Activated CD4-positive, alpha-beta T cell treated with anti-CD3 and anti-CD28 coated beads for 48 hours (primary cell): ENCODE results near the gene ZNF678.
"Not testable (repeated sequence)": the region's sequence is repeated elsewhere in the genome, so short reads cannot be mapped to it uniquely, and the experiment has no call there.

ENCODE experiments used
- DNase-seq: peaks from one replicate; pipeline ENCODE4 v3.0.0-alpha.2; 2020

The ZNF678 gene

DNA sequence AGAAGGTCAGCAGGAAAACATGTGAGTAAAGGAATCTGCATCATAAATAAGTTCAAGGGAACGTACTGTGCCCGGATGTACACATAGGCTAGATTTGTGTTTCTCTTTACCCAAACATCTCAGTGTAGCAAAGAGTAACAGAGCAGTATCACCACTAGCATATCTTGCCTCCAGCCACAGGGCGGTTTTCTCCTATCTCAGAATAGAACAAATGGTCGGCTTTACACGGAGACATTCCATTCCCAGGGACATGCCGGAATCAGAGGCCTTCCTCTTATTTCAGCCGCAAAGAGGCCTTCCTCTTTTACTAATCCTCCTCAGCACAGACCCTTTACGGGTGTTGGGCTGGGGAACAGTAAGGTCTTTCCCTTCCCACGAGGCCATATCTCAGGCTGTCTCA is 42.9 kb downstream of the ZNF678 start:
- DNase-seq: not testable (repeated sequence)

DNA sequence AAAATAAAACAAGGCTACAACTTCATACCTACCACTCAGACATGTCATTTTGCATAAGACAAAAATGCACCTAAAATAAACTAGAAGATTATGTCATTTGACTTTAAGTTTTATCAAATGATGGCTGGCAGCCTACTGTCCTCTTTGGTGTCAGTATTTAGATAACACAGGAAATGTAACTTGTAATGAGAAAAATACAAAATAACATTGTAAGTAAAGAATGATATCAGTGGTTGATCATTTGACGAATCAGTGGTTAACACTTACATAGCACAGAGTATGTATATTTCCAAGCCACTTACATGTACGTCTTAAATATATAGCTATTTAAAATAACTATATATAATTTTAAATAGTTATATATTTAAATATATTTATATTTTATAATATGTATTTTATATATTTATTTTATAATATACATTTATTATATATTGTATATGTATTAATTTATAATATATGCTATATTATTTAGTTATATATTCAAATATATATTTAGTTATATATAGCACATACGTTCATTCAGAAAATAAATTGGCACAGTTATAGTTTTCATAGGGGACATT is 44.1 kb downstream of the ZNF678 start:
- no peak for DNase-seq

DNA sequence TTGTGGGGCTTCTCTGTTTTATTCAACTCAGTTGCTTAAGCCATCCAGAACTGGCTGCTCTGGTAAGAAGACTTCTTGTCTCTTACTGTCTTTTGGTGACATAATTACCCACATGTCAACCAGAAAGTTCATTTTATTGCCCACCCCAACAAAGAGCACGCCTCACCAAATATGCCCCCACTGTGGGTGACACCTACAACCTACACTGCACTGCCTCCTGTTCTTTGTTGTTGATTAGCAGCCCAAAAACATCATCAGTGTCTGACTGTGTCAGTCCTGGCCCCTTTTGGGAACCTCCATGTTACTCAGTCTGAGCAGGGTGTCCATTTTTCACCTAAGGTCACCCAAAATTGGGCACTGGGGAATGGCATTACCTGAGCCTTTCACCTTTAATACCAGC is 49.3 kb downstream of the ZNF678 start:
- DNase-seq: no peak

DNA sequence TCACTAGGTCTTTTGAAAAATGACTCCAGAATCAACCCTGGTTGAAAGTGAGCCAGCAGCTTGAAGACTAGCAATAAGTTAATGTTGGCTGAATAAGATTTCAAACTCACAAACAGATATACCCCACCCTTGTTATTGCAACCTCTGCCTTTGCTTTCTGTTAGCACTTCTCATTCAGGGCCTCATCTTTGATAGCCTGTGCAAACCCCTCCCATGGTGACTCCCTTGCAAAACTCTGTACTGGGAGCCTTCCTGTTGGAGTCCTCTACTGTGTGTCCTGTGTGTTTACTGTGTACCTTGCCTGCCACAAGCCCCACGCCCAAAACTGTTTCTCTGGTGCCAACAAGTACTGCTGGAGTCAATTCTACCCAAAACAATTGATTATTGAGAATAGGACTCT is 50.2 kb downstream of the ZNF678 start:
- no peak for DNase-seq

DNA sequence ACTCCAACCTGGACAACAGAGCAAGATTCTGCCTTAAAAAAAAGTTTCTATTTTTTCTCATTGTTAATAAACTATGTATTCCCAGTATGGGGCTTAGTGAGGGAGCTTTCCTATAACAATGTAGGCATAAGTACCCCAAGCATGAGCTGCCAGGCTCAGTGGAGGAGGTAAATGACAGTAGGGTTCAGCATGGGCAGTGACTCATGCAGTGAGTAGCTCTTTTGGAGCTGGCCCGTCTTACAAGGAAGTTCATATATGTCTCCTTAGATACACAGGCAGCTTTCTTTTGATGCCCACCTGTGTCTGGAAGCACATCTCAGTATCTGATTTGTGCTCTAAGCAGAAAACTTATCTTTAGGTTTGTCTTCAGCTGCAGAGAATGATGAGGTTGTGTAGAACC is 57.9 kb downstream of the ZNF678 start:
- DNase-seq: no peak

DNA sequence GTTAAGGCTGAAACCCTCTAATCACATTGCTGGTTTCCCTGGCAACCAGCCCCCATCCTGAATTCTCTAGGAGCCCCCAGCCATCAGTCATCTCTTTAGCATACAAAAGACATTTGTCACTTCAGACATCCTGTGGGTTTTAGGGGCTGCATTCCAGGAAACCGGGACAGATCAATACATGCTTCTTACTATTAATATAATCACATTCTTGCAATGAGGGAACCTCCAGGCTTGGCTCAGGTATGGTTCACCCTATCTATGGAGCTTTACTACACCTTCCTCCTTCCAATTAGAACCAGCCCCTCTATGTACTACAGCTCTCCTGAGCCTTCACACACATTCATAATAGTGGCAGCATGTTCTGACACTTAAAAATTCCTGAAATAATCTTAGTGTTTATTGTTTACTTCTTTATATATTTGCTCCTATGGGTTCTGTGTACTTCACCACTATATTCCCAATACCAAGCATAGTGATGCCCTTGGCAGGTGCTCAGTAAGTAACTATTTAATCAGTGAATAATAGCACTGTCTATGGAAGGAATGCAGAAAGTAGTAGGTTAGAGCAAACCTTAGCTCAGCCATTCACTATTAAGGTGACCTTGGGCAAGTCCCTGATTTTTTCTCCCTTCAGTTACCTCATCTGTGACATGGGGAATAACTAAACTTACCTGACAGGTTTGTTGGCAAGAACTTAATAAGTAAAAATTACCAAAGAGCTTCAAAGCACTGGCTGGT is 59.6 kb downstream of the ZNF678 start:
- no peak for DNase-seq

DNA sequence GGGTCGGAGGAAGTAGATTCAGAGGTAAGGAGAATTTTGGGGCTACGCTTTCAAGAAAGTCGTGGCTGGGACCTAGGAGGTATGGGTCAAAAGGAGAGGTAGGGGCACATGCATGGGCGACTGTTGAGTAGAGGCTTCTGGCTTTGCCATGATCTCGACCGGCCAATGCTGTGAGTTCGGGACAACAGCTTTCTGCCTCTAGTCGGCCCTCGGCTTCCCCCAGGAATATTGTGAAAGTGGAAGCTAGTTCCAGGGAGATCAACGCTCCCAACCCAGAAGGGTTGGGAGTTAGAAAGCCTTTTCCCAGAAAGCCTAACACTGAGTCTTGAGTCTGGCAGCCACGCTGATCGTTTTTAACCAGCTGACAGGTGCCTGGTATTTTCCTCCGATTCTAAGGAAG is 69.0 kb downstream of the ZNF678 start:
- DNase-seq: no peak

DNA sequence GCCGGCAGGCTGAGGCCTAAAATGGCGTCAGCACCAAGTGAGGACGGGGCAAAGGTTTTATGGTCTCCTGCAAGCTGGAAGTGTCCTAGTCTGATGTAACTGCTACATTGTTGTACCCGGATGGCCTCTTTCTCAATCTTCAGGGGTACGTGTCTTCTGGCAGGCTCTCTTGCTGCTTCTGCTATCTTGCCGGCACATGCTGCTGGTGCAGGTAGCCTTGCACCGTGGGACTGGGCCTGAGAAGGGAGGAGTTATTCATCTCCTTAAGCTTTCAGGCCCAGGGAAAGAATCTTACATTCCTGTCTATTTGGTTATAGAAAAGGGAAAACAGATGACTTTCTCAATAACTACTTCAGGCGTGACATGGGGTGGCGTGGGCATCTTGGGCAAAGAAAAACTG is 72.2 kb downstream of the ZNF678 start:
- no peak for DNase-seq

DNA sequence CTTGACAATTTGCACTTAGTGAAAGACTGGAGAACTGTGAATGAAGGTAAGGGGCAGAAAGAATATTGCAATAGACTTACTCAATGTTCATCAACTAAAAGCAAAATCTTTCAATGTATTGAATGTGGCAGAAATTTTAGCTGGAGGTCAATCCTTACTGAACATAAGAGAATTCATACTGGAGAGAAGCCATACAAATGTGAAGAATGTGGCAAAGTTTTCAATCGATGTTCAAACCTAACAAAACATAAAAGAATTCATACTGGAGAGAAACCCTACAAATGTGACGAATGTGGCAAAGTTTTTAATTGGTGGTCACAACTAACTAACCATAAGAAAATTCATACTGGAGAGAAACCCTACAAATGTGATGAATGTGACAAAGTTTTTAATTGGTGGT is 91.1 kb downstream of the ZNF678 start:
- DNase-seq: no peak

DNA sequence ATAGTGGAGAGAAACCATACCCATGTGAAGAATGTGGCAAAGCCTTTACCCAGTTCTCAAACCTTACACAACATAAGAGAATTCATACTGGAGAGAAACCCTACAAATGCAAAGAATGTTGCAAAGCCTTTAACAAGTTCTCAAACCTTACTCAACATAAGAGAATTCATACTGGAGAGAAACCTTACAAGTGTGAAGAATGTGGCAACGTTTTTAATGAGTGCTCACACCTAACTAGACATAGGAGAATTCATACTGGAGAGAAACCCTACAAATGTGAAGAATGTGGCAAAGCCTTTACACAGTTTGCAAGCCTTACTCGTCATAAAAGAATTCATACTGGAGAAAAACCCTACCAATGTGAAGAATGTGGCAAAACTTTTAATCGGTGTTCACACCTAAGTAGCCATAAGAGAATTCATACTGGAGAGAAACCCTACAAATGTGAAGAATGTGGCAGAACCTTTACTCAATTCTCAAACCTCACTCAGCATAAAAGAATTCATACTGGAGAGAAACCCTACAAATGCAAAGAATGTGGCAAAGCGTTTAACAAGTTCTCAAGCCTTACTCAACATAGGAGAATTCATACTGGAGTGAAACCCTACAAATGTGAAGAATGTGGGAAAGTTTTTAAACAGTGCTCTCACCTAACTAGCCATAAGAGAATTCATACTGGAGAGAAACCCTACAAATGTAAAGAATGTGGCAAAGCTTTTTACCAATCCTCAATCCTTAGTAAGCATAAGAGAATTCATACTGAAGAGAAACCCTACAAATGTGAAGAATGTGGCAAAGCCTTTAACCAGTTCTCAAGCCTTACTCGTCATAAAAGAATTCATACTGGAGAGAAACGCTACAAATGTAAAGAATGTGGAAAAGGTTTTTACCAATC is 91.7 kb downstream of the ZNF678 start:
- DNase-seq: no peak

DNA sequence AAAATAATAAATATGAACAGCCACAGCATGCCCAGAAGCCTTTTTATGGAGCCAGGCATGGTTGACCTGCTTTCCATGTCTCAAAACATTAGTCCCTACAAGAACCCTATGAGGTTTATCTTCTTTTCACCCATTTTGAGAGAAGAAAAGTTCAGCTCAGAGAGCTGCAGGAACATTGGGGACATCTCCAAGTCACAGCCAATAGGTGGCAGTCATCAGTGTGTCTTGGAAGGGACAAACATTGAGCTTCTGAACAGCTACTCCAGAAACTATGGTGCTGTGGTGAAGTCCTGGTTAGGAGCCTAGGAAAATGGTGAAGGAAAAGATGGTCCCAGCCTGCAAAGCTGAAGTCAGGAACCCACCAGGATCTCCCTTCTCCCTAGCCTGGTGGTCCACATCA is 98.1 kb downstream of the ZNF678 start:
- DNase-seq: no peak

DNA sequence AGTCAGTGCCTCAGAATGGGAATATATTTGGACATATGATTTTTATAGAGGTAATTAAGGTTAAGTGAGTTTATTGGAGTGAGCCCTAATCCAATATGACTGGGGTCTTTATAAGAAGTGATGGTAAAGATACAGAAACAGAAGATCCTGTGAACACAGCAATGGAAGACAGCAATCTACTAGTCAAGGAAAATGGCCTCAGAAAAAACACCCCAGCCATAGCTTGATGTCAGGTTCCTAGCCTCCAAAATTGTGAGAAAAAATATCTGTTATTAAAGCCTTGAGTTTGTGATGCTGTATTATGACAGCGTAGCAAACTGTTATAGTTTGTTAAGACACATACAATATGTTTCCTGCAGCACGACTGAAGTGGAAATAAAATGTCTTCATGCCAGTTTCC is 99.6 kb downstream of the ZNF678 start:
- DNase-seq: no peak

DNA sequence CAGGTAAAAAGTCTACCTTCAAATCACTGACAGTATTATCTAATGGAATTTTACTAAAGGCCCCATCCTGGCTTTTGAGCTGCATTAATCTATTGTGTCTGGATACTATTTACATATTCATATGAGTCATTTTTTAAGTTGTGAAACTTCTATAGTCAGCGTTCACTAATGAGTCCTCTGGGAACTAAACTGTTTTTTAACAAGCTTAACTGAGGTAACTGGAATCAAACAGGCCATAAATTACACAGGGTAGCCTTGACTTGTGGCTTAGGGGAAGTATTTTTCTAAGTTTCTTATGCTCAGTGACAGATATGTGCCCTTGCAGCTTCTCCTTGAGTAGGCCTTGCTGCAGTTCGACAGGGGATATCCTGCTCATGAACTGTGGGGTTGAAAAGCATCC is 102.9 kb downstream of the ZNF678 start:
- no peak for DNase-seq

DNA sequence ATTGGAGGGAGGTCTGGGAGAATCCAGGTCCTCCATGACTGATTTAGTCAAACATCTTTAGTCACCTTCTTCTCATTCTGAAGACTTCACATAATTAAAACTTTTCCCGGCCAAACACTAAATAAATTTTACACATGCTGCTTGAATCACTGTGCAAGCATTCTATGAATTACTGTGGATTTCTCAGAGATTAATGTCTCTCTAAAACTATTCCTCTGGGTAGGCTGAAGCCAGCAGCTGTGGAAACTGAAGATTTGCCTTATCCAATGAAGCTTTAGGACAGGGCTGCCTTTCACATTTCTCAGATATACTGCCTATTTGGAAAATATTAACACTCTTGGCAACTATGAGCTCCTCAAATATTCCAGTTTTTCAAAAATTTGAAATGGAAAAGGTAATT is 110.1 kb downstream of the ZNF678 start:
- no peak for DNase-seq

DNA sequence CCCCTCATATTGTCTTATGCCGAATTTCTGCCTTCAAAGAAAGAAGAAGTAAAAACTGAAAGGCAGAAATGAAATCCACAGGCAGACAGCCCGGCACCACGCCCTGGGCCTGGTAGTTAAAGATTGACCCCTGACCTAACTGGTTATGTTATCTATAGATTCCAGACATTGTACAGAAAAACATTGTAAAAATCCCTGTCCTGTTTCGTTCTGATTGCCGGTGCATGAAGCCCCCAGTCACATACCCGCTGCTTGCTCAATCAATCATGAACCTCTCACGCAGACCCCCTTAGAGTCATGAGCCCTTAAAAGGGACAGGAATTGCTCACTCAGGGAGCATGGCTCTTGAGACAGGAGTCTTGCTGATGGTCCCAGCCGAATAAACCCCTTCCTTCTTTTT is 122.5 kb downstream of the ZNF678 start:
- no peak for DNase-seq

DNA sequence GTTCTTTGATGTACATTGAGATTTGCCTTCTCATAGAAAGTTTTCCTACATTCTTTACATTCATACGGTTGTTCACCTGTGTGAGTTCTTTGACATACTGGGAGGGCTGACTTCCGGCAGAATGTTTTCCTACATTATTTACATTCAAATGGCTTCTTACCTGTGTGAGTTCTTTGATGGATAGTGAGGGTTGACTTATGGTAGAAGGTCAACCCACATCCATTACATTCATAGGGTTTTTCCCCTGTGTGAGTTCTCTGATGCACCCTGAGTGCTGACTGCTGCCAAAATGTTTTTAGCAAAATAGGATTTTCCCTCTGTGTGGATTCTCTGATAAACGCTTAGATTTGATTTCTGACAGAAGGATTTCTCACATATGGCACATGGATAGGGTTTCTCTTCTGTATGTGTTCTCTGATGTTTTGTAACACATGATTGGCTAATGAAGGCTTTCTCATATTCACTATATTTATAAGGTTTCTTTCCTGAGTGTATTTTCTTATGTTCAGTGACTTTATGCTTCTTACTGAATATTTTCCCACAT is 134.0 kb downstream of the ZNF678 start:
- no peak for DNase-seq

DNA sequence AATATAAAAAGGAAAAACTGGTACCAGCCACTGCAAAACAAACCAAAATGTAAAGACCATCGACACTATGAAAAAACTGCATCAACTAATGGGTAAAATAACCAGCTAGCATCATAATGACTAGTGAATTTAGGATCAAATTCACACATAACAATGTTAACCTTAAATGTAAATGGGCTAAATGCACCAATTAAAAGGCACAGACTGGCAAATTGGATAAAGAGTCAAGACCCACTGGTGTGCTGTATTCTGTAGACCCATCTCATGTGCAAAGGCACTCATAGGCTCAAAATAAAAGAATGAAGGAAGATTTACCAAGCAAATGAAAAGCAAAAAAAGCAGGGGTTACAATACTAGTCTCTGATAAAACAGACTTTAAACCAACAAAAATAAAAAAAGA is 138.3 kb downstream of the ZNF678 start:
- not testable (repeated sequence) for DNase-seq

DNA sequence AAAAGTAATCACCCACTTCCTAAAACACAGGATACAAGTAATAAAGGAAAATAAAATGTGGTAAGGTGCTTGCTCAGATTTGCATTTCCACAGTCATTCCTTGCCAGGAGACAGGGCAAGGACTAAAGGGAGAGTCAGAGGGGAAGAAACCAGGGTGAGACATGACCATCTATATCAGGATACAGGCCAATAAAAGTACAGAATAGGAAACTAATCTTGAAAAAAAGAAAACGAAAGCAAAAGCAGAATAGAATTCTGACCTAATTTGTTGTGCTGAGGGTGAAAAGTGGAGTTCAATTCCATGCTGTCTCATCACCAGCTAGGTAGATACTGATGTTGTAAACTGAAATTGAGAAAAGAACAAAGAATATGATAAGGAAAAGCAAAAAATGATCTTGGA is 144.5 kb downstream of the ZNF678 start:
- DNase-seq: no peak

DNA sequence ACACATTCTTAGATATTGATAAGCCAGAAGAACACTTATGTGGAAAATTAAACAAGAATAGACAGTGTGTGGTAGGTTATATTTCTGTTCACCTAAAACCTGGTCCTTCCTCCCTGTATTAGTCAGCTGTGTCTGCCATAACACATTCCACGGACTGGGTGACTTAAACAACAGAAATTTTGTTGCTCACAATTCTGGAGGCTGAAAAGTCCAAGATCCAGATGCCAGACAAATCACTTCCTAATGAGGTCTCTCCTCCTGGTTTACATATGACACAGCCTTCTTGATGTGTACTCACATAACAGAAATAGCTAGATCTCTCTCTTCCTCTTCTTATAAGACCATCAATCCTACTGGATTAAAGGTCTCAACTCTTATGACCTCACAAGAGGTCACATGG is 146.1 kb downstream of the ZNF678 start:
- DNase-seq: no peak

DNA sequence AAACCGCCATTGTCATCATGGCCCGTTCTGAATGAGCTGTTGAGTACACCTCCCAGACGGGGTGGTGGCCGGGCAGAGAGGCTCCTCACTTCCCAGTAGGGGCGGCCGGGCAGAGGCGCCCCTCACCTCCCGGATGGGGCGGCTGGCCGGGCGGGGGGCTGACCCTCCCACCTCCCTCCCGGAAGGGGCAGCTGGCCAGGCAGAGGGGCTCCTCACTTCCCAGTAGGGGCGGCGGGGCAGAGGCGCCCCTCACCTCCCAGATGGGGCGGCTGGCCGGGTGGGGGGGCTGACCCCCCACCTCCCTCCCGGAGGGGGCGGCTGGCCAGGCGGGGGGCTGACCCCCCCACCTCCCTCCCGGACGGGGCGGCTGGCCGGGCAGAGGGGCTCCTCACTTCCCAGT is 147.1 kb downstream of the ZNF678 start:
- not testable (repeated sequence) for DNase-seq

DNA sequence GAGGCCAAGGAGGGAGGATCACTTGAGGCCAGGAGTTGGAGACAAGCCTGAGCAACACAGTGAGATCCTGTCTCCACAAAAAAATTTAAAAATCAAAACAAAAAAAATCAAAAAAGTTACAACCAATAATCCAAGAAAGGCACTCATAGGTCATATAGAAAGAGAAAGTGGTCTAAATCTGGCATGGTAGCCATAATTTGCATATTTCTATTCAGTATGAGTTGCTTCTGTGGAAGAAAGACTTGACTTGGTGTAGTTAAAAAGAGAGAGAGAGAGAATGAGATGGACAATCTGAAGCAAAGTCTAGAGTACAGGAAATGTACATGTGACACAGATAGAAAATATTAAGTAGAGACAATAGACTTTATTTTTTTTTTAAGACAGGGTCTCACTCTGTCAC is 149.3 kb downstream of the ZNF678 start:
- no peak for DNase-seq

DNA sequence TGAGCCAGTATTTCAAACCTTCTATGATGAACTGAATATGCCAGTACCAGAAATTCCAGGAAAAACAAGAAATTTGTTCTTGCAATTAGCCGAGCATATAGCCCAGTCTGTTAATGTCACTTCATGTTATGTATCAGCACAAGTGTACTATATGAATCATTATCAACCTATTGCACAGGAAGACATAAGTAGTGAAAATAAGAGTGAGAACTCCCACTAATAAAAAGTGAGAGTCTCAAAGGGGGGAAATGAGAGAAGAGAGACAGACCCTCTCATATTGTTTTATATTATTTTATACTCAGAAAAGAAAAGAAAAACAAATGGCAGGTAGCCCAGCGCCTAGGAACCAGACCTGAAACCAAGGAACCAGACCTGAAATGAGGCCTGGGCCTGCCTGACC is 155.6 kb downstream of the ZNF678 start:
- no peak for DNase-seq

DNA sequence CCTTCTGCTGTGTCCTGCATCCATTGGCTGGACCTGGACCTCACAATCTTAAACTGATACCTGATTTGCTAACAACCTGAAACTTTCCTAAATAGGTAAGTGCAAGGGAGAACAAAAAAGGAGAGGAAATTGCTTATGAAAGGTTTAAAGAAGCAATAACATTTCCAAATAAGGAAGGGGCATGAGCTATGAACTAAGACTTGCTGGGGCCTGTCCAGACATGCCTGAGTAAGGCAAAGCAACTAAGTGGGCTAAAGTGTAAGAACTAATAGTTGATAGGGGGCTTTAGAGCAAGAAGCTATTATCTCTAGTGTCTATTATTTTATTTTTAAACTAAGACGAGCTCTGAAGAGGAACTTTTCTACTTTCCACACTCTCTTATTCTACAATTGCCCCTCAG is 160.1 kb downstream of the ZNF678 start:
- DNase-seq: no peak

DNA sequence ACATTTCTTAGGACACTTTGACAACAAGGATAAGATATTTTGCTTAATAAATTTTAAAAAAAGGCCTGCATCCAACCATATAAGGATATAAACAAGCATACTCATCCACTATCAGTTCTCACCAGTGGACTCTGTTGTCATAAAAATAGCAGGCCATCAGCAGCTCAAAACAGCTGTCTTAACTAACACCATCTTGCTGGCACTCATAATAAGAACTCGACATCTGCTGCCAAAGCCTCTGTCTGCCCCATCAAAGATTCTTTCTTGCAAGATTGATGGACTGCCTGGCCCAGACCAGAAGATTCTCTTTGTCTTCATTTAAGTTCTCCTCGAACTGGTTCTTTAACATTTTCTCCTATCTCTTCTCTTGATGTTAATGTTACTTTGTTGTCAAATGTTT is 161.7 kb downstream of the ZNF678 start:
- DNase-seq: no peak
